ENCODE measurements around the gene ARPC5L.
A peak's percentile ranks its signal among the peaks of the same experiment; 100 is the strongest.
"Not testable (repeated sequence)": the region's sequence is repeated elsewhere in the genome, so short reads cannot be mapped to it uniquely, and the experiment has no call there.

Gene ARPC5L

DNA sequence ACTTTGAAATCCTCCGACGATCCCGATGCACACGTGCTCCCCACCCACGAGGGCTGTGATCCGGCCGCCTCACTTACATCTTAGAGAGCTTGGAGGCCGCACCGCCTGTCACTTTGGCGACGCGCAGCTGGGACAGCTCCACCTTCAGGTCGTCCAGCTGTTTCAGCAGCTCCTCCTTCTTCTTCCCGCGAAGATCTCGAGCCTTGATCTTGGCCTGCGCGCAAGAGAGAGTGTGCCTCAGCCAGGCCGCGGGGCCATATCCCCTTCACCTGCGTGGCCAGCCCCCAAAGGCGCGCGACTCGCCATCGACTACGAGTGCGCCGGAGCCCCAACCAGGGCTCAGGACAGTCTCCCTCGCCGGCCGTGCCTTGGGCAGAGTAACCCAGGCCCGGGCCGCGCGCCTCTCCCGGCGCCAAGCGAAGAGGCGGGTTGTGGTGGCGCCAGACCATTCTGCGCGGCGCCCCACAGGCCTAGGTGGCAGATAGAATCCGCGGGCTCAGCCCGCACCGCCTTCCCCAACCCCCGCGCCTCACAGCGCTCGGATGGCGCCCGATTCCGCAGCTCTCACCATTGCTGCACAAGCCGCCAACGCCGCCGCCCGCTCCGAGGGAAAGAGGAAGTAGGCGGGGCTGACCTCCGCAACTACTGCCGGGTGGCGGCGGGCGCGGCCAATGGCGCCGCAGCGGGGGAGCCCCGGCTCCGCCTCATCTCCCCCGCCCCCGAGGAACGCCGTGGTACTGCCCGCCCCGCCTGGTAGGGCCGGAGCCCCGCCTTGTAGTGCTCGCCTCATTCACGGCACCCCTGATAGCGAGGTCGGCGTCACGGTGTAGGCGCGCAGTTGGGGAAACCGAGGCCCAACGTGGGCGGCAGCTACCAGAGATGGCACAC is at the start of gene ARPC5L, which contains the start of gene RPL35:
Gene ARPC5L (plus strand): TSS at position 789 of the 888 bp plus-strand sequence. CDS start 7,161 bp downstream, outside the sequence.
Gene RPL35 (minus strand): TSS at position 616 of the 888 bp plus-strand sequence. CDS start 45 bp downstream, at position 571.
- DNase-seq = peak; percentile 96

DNA sequence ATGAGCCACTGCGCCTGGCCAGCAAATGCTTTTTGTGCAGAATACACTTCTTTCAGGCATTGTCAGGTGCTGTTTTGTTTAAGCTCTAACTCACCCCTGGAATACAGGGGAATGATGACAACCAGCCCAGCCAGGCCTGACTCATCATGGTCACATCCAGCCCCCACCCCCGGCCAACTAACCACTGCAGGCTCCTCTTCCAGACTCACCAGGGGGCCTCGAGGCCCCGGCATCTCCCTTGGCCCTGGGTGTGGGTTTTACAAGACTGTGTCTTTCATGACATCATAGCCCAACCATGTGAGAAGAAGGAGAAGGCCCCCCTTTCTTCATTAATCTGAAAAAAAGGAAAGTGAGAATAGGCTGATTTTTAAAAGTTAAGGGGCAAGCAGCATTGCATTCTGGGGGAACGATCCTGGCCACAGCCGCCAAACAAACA is 49.5 kb upstream of the ARPC5L start:
- no peak for DNase-seq

DNA sequence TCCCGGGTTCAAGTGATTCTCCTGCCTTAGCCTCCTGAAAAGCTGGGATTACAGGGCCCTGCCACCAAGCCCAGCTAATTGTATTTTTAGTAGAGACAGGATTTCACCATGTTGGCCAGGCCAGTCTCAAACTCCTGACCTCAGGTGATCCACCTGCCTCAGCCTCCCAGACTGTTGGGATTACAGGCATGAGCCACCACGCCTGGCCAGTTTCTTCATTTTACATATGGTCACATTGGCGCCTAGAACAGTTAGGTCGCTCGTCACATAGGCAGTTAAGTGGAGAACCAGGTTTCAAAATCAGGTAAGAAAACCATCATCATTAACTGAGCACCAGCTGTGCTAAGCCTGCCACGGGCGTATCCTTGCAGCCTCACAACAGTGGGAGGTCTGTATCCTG is 48.9 kb upstream of the ARPC5L start:
- no peak for DNase-seq

DNA sequence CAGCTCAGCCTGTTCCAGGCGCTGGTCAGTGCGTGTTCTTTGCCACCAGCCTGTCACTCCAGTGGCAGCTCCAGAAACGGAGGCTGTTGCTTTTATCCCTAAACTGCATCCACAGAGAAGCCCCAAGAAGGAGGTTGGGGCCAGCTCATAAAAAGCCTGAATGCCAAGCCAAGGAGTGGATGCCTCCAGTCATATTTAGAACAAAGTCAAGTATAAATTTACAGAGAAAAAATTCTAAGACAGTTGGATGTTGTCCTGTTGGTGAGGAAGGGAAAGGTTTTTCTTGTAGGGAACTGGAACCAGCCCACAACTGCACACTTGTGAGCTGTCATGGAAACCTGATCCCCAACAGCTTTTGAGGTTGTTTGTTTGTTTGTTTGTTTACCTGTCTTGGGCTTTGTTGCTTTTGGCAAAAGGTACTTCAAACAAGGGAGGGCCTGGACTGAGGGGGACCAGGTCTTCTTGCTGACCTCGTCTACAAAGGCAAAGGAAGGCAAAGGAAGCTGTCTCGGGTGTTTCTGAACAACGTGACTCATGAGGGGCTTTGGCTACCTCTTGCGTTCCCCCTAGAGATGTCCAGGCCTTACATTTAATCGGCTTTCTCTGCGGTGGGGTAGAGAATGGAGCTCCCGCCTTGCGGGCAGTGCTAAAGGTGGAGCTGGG is 48.3 kb upstream of the ARPC5L start:
- no peak for DNase-seq

DNA sequence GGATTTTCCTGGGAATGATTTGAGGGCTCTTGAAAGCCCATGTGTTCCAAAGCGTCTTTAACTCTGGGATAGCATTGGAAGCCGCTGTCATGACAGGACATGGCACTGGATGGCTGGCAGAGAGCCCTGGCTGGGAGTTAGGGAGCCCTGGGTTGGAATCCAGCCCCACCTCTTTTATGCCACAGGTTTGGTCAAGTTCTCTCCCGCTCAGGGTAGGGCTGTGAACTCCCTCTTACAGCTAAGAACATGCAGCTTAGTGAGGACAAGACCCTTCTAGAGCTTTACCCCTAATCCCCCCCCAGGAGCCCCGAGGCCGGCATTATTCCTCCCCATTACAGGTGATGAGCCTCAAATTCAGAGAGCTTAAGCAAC is 47.8 kb upstream of the ARPC5L start:
- DNase-seq = no peak

DNA sequence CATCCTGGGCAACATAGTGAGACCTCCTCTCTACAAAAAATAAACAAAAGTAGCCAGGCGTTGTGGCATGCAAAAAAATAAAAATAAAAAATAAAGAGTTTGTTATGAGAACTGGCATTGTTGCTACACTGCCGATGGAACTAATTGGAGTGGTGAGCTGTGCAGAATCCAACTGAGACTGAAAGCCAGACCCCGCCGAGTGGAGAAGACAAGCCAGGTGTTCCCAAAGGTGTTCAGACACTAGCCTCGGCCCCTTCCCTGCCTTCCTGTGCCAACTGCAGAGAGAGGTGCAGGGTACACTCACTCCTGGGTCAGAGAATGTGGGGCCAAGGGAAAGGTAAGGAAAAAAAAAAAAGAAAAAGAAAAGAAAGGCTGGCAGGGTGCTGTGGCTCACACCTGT is 46.3 kb upstream of the ARPC5L start:
- no peak for DNase-seq

DNA sequence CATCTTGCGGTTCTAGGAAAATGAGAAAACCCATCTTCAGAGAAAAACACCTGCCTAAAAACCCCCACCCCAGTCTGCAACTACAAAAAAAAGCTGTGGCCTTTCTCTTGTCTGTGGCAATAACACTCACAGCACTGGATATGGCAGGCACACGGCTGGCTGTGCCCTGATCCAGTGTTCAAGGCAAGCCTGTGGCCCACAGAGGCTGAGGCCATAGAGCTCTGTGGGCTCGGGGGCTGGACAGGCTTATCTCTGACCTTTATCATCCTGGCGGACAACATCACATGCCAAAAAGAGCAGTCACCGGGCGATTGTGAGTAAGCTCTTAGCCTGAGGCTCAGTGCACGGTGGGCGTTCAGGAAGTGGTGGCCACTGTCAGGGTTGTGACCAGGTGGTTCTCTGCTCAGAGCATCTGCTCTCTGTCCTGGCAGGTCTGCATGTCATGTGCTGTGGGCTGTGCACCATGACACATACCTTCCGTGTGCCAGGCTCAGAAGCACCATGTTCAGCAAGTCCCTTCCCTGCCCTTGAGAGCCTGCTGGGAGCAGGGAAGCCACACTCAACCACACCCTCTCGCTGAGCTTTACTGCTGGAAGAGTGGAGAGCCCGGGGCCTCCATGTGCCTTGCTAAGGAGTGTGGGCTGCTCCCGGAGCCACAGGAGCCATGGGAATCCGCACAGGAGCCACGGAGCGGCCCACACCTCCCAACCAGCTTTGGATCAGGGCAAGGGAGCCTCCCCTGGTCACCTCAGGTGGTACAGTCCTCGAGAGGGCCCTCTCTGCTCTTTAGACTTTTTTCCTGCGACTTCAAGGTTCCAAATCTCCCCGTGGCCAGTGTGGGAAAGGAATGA is 43.3 kb upstream of the ARPC5L start:
- DNase-seq = no peak

DNA sequence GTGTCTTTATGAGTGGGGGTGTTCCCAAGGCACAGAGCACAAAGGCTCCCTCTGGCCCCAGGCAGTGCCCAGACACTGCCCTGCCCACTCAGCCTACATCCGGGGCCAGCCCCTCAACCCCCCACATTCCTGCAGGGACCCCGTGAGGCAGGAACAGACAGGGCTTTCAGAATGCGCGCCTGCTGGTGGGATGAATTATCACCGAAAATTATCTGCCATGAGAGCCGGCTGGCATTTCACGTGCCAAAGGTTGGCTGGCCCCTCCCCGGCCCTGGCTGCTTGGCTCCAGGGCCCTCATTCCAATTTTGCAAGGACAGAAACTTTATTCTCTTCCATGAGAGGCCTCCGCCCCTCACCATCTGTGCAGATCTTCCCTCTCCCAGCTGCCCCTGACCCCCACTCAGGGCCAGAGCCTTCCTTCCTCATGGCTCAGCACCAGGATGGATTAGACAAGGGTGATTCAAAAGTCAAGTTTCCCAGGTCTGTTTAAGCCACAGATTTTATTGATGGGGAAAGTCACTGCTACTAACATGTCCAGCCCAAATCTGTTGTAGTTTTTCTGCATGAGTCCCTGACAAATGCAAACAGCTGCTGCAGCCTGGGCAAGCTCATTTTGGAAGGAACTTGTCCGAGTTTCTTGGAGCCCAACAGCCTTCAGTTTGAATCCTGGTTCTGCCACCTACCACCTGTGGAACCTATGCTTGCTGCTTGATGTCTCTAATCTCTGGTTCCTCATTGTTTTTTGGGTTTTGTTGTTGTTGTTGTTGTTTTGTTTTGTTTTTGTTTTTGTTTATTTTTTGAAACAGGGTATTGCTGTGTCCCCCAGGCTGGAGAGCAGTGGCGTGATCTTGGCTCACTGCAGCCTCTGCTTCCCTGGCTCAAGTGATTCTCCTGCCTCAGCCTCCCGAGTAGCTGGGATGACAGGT is 41.0 kb upstream of the ARPC5L start:
- no peak for DNase-seq

DNA sequence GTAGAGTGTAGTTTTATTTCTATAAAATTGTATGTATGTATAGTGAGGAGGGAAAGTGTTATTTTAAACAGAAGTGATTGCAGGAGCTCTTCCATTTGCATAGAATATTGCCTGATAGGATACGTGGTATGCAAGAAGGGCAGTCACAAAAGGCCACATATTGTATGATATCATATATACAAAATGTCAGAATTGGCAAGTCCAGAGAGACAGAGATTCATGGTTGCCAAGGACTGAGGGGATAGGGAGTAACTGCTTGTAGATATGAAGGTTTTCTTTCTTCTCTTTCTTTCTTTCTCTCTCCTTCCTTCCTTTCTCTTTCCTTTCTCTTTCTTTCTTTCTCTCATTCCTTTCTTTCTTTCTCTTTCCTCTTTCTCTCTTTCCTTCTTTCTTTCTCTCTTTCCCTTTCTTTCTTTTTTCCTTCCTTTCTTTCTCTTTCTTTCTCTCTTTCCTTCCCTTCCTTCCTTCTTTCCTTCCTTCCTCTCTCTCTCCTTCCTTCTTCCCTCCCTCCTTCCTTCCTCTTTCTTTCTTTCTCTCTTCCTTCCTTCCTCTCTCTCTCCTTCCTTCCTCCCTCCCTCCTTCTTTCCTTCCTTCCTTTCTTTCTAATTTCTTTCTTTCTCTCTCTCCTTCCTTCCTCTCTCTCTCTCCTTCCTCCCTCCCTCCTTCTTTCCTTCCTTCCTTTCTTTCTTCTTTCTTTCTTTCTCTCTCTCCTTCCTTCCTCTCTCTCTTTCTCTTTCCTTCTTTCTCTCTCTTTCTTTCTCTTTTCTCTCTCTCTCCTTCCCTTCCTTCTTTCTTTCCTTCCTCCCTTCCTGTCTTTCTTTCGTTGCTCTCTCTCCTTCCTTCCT is 33.2 kb upstream of the ARPC5L start:
- DNase-seq = no peak

DNA sequence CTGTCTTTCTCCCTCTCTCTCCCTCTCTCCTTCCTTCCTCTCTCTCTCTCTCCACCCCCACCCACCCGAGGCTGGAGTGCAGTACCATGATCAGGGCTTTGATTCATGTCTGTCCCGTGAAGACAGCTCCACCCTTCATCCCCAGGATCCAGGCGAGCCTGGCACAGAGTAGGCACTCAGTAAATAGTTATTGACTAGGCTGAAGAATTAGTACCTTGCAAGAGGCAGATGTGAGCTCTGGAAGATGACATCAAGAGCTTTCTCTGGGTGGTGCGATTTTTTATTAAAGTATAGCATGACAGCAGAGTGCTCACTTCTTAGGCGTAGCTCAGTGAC is 32.6 kb upstream of the ARPC5L start:
- DNase-seq = no peak

DNA sequence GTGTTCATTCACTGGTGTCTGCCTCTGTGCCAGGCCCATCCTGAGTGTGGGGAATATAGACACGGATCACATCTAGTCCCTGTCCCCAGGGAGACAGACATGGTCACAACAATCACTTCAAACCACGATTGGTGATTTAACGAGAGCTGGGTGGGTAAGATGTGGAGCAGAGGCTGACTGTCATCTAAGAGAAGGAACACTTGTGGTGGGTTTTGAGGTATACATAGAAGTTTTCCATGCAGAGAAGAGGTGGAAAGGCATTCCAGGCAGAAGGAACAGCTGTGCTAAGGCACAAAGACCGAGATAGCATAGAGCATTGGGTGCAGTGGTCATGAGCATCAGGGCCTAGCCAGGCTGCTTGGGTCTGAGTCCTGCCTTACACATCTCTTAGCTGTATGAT is 31.3 kb upstream of the ARPC5L start:
- DNase-seq = no peak

DNA sequence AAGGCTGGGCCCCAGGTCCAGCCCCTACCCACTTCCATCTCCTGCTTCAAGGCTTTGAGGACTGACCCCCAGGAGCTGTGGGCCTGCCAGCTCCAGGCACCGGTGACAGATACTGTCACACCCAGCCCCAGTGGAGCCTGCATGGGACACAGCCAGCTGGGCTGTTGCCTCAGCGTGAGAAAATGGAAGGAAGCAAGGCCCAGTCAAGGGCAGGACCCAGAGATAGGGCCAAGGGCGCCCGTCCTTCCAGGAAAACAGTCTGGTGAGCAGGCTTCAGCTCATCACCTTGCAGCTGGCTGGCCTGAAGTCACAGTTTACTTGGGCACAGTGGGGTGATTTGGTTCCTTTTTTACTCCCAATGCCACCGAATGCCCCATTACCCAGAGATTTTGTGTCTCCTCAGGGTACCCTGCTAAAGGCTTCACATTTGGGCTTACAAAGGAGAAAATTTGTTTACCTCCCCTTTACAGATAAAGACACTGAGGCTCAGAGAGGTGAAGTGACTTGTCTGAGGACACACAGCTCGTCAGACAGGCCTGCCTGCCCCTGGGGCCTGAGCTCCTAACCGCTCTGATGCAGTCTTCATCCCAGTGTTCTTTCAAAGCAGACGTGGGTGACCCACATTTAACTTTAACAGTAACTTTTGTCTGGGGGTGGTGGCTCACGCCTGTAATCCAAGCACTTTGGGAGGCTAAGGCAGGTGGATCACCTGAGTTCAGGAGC is 30.1 kb upstream of the ARPC5L start:
- no peak for DNase-seq

DNA sequence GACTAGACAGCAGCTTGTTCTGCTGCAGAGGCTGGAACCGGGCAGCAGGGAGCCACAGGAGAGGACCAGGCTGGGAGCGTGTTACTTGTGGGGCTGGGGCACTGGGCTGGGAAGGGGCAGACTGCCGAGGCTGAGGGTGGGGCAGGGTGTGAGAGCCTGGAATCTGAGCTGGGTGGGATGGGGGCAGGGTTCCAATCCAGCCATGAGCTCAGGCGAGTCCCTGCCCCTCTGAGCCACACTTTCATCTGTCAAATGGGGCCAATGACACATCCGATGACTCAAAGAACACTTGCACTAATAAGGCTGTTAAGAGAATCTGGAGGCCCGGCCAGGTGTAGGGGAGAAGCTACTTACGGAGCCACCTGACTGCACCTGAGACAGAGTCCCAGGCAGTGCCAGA is 27.3 kb upstream of the ARPC5L start:
- DNase-seq = no peak

DNA sequence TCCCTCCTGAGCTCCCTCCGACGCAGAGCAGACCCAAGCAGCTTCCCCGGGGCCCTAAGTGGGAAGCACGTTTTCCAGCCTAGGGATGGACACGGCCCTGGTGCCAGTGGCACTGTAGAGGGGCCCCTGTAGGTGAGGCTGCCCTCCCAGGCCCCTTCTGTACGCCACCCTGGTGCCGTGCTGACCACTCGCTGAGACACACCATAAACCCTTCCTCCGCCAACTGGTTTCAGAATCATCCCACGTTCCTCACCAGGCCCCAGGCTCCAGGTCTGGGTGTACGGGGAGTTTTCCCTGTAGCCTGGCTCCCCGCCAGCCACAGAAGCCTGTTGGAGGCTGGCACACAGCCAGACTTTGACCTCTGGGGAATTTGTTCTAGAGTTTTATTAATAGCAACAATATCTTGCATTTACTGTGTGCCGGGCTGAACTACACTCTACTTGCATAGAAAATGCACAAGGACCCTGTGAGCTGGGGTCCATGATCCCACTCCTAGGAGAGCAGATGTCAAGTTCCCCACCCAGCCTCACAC is 26.8 kb upstream of the ARPC5L start:
- no peak for DNase-seq

DNA sequence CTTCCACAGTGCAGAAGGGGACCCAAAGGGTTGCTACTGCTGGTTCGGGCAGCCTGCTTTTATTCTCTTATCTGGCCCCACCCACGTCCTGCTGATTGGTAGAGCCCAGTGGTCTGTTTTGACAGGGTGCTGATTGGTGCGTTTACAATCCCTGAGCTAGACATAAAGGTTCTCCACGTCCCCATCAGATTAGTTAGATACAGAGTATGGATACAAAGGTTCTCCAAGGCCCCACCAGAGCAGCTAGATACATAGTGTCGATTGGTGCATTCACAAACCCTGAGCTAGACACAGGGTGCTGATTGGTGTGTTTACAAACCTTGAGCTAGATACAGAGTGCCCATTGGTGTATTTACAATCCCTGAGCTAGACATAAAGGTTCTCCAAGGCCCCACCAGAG is 23.8 kb upstream of the ARPC5L start:
- not testable (repeated sequence) for DNase-seq

DNA sequence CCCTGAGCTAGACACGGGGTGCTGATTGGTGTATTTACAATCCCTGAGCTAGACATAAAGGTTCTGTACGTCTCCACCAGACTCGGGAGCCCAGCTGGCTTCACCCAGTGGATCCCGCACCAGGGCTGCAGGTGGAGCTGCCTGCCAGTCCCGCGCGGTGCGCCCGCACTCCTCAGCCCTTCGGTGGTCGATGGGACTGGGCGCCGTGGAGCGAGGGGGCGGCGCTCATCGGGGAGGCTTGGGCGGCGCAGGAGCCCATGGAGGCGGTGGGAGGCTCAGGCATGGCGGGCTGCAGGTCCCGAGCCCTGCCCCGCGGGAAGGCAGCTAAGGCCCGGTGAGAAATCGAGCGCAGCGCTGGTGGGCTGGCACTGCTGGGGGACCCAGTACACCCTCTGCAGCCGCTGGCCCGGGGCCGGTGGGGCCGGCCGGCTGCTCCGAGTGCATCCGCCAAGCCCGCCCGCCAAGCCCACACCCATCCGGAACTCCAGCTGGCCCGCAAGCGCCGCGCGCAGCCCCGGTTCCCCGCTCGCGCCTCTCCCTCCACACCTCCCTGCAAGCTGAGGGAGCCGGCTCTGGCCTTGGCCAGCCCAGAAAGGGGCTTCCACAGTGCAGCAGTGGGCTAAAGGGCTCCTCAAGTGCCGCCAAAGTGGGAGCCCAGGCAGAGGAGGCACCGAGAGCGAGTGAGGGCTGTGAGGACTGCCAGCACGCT is 23.2 kb upstream of the ARPC5L start:
- DNase-seq = not testable (repeated sequence)

DNA sequence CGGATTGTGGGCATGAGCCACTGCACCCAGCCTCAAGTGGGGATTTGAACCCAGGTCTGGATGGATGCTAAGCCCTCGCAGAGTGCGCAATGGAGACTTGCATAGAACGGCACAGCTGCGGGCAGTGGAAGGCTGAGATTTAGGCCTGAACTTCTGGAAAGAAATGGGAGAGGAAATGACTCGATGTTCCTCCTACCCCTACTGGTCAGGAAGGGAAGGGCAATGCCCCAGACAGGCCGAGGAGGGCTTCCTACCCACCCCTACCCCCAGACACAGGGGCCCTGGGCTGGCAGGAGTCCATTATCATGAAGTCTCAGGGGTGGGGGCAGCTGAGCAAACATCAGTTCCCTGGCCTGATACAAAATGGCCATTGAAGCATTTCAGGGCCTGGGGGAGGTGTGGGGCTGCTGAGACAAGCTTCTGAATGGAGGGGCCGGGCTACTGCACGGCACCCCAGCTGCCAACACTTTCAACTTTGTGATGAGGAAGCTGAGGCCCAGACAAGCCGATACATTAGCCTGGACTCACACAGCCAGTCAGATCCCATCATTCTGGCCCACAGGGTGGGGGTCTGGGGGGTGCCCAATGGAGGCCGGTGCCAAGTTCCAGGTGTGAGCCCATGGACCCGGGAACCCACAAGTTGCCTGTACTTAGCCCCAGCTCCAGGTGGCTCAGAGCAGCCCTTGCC is 22.2 kb upstream of the ARPC5L start:
- no peak for DNase-seq

DNA sequence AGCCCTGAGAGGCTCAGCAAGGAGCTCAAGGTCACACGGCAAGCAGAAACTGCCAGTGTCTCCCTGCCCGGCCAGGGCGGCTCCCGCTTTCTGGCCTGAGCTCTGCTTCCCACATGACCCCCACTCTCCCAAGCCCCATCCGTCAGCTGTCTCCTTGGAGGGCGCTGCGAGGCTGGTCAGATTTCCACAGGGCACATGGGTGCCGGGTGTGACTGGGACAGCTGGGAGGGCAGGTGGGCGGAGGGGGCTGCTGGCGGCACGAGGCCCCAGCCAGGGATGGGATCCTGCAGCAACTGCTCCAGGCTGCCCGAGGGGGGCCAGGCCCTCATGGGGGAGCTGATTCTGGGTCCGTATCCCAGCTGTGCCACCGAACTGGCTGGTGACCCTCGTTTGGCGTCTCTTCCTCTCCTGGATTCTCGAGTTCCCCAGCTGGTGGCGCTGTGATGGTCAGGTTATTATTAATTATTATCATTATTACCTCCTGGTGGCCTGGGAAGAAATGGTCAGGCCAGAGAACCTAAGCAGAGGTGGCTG is 21.6 kb upstream of the ARPC5L start:
- DNase-seq = no peak
